ENCODE data around the gene NBL1. TPM values are rescaled to one million over a fixed set of nuclear protein-coding genes. Genes with fewer than 3 reads are reported as not detected.

NBL1 gene
- total RNA-seq, 2 donors from 2014 or later, result 53.0 to 63.7 TPM

DNA sequence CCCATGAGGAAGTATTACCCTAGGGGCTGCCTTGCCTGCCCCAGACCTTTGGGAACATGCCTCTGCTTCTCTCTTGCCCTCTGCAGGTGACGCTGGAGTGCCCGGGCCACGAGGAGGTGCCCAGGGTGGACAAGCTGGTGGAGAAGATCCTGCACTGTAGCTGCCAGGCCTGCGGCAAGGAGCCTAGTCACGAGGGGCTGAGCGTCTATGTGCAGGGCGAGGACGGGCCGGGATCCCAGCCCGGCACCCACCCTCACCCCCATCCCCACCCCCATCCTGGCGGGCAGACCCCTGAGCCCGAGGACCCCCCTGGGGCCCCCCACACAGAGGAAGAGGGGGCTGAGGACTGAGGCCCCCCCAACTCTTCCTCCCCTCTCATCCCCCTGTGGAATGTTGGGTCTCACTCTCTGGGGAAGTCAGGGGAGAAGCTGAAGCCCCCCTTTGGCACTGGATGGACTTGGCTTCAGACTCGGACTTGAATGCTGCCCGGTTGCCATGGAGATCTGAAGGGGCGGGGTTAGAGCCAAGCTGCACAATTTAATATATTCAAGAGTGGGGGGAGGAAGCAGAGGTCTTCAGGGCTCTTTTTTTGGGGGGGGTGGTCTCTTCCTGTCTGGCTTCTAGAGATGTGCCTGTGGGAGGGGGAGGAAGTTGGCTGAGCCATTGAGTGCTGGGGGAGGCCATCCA, 12.8 kb downstream of the NBL1 start:
- intact Hi-C loops (cut with DNase I), result loop anchor here (10.0 kb wide), 3 partner anchors 172 to 402 kb away; partner anchors contain the start of genes CAPZB (in 1 of the 2), EMC1 (in 1 of the 2) and MRTO4 (in 1 of the 2)
- ATAC-seq, result no peak
- DNase-seq, result no peak

DNA sequence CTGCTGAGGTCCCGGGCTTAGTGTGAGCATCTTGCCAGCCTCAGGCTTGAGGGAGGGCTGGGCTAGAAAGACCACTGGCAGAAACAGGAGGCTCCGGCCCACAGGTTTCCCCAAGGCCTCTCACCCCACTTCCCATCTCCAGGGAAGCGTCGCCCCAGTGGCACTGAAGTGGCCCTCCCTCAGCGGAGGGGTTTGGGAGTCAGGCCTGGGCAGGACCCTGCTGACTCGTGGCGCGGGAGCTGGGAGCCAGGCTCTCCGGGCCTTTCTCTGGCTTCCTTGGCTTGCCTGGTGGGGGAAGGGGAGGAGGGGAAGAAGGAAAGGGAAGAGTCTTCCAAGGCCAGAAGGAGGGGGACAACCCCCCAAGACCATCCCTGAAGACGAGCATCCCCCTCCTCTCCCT, 13.4 kb downstream of the NBL1 start:
- ATAC-seq, result no peak
- intact Hi-C loops (cut with DNase I), result loop anchor here (10.0 kb wide), 3 partner anchors 173 to 403 kb away; partner anchors contain the start of genes CAPZB (in 1 of the 2), EMC1 (in 1 of the 2) and MRTO4 (in 1 of the 2)
- no peak for DNase-seq

DNA sequence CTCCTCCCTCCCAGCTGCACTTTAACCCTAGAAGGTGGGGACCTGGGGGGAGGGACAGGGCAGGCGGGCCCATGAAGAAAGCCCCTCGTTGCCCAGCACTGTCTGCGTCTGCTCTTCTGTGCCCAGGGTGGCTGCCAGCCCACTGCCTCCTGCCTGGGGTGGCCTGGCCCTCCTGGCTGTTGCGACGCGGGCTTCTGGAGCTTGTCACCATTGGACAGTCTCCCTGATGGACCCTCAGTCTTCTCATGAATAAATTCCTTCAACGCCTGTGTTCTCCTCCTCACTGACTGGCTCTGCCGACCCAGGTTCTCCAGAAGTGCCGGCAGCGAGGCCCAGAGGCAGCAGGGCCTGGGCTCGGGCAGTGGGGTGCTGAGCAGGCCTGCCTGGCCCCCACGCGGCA, 14.1 kb downstream of the NBL1 start:
- no peak for DNase-seq
- intact Hi-C loops (cut with DNase I), result loop anchor here (10.0 kb wide), 3 partner anchors 173 to 403 kb away; partner anchors contain the start of genes CAPZB (in 1 of the 2), EMC1 (in 1 of the 2) and MRTO4 (in 1 of the 2)

GRCh38 chr1:19661721-19662228, 17.7 kb downstream of the NBL1 start:
- no peak for DNase-seq
- no peak for ATAC-seq
- intact Hi-C loops (cut with DNase I), result loop anchor here (2.0 to 5.0 kb wide), 2 partner anchors 41 to 43 kb away; no protein-coding TSS in a partner anchor

More for the DNA sequence above, 14.1 kb downstream of the NBL1 start:
- no peak for ATAC-seq

DNA sequence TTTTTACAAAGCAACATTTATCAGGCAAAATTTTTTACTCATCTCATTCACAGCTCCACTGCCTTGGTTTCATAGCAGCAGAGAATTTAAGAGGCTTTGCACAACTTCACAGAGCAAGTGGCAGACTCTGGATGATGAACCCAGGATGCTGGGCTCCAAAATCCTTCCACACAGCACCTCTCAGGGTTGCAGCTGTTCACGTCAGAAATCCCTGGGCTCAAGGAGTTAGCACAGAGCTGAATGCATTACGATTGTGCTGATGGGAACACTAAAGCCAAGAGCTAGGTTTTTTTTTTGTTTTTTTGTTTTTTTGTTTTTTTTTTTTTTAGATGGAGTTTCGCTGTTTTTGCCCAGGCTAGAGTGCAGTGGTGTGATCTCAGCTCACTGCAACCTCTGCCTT, 18.2 kb downstream of the NBL1 start:
- ATAC-seq (no peak), DNase-seq (no peak)
- intact Hi-C loops (cut with DNase I), result loop anchor here (2.0 to 5.0 kb wide), 2 partner anchors 40 to 42 kb away; no protein-coding TSS in a partner anchor

DNA sequence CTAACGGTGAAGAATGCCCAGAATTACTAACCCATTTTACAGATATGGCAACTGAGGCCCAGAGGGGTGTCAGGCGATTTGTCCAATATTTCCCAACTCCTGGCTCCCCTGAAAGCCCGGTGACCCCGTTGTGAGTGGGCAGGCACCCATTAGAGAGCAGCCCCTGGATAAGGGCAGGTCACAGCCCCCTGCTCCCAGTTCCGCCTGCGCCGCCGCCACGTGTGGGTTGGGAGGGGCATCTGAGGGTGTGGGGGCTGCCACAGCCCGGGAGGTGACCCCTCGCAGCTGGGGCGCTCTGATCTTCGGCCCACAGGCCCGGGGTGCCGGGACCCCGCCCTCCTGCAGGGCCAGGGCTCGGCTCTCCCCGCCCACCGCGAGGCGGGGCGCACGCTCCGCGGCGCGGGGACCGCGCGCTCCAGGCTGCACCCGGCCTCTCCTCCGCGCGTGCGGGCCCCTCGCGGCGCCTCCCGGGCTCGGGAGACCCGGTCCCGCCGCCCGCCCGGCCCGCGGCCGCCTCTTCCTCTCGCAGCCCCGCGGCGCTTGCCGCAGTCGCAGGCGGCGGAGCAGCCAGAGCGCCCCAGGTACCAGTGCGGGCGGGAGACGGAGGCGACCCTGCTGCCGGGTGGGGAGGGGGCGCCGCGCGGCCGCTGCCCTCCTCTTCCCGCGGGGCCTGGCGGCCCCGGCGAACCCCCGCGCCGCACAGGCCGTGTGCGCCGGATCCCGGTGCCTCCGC, 20.5 kb downstream of the NBL1 start, which contains the start of gene HTR6:
Gene HTR6, plus strand, starts transcription at position 423 of the 733 bp plus-strand sequence. CDS start 879 bp downstream, outside the sequence.
- no peak for ATAC-seq
- intact Hi-C loops (cut with DNase I), result loop anchor here in 1 of 2 donors (5.0 kb wide), 1 partner anchor 38 kb away; no protein-coding TSS in a partner anchor
- DNase-seq, result no peak

DNA sequence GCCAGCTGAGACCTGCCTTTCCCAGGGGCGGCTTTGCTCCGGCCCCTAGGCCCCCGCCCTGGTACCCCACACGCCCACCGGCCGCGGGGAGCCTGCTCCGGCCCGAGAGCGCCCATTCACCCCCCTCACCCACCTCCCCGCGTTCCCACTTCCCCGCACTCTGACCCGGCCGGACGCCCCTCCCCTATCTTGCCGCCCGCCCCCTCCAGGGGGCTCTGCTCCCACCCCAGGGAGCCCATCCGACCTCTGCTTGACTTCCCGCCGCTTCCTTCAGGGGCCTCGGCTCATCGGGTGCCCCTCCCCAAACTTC, 21.0 kb downstream of the NBL1 start:
- ATAC-seq (no peak), DNase-seq (no peak)
- intact Hi-C loops (cut with DNase I), result no loop called here

DNA sequence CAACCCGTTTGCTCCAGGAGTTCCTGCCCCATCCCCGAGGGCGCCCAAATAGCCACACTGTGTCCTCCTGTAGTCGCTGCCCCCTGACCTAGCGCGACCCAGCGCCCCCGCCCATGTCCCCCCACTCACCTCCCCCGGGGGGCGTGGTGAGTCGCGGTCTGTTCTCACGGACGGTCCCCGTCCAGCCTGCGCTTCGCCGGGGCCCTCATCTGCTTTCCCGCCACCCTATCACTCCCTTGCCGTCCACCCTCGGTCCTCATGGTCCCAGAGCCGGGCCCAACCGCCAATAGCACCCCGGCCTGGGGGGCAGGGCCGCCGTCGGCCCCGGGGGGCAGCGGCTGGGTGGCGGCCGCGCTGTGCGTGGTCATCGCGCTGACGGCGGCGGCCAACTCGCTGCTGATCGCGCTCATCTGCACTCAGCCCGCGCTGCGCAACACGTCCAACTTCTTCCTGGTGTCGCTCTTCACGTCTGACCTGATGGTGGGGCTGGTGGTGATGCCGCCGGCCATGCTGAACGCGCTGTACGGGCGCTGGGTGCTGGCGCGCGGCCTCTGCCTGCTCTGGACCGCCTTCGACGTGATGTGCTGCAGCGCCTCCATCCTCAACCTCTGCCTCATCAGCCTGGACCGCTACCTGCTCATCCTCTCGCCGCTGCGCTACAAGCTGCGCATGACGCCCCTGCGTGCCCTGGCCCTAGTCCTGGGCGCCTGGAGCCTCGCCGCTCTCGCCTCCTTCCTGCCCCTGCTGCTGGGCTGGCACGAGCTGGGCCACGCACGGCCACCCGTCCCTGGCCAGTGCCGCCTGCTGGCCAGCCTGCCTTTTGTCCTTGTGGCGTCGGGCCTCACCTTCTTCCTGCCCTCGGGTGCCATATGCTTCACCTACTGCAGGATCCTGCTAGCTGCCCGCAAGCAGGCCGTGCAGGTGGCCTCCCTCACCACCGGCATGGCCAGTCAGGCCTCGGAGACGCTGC, 21.7 kb downstream of the NBL1 start:
- intact Hi-C loops (cut with DNase I), result no loop called here
- no peak for DNase-seq
- ATAC-seq, result no peak

DNA sequence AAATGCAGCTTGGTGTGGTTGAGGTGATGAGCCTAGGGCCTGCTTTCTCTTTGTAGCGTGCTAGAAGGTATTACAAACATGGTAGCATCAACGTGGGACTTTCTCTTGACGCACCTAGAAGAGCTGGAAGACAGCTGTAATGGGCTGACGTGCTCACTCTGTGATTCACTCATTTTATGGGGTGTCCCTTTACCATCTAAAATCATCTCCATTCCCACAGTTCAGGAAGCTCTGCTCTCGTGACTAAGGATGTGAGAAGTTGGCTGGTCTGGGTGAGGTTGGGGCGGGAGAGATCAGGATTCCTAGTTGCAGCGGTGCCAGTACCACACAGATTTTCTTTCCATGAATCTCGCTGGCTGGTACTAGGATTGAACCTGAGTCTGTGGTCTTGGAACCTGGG, 24.8 kb downstream of the NBL1 start:
- intact Hi-C loops (cut with DNase I), result no loop called here
- no peak for ATAC-seq
- DNase-seq, result no peak

DNA sequence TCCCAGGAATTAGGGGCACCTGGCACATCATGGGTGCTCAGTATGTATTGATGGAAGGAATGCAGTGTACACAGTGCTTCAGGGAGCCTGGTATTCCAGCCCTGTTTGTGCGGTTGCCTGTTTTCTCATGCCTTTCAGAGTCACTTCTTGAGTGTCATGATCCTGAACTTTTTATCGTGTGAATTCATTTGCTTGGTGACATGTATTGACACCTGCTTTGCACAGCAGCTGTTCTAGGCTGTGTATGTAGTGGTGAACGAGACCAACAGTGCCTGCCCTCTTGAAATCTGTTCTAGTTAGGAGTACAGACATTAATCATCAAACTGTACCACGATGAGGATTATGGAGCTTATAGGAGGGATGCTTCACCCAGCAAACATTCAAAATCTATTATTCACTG, 26.7 kb downstream of the NBL1 start:
- ATAC-seq (no peak), DNase-seq (no peak)
- intact Hi-C loops (cut with DNase I), result no loop called here

DNA sequence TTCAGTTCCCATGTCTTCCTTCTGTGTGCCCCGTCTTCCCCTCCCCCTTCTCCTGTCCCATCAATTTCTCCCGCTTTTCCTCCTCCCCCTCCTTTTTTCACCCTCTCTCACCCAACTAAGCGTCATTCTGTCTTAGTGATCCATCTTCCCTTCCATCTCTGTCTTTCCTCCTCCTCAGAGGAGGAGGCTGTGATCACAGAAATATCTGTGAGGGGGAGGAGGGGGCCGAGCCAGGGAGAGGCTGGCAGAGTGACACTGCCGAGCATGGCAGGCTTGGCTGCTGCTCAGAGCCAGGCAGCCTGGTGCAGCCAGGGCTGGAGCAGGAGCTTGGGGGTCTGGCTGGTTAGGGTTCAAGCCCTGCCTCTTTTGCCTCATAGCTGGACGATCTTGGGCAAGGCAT, 28.1 kb downstream of the NBL1 start:
- ATAC-seq (no peak), DNase-seq (no peak)
- intact Hi-C loops (cut with DNase I), result no loop called here

GRCh38 chr1:19675797-19676196, 31.7 kb downstream of the NBL1 start:
- ATAC-seq (no peak), DNase-seq (no peak)
- intact Hi-C loops (cut with DNase I), result no loop called here

- intact Hi-C loops (cut with DNase I), result no loop called here
Measured at GRCh38 chr1:19676438-19676922, 32.4 kb downstream of the NBL1 start.

DNA sequence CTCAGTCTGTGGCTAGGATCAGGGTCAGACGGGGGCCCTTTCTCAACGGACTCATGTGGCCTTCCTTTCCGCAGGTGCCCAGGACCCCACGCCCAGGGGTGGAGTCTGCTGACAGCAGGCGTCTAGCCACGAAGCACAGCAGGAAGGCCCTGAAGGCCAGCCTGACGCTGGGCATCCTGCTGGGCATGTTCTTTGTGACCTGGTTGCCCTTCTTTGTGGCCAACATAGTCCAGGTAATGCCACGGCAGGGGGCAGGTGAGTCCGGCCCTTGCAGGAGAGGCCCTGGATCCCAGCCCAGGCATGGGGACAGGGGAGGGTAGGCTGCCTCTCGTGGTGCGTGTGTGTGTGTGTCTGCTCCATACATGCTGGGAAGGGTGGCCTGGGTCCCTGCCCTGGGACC, 34.4 kb downstream of the NBL1 start:
- intact Hi-C loops (cut with DNase I), result no loop called here
- DNase-seq (no peak), ATAC-seq (no peak)

More at GRCh38 chr1:19676438-19676922, 32.4 kb downstream of the NBL1 start:
- peak; percentile 83 for DNase-seq
- ATAC-seq, result peak; percentile 86 to 89

DNA sequence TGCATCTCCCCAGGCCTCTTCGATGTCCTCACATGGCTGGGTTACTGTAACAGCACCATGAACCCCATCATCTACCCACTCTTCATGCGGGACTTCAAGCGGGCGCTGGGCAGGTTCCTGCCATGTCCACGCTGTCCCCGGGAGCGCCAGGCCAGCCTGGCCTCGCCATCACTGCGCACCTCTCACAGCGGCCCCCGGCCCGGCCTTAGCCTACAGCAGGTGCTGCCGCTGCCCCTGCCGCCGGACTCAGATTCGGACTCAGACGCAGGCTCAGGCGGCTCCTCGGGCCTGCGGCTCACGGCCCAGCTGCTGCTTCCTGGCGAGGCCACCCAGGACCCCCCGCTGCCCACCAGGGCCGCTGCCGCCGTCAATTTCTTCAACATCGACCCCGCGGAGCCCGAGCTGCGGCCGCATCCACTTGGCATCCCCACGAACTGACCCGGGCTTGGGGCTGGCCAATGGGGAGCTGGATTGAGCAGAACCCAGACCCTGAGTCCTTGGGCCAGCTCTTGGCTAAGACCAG, 34.9 kb downstream of the NBL1 start:
- DNase-seq (no peak), ATAC-seq (no peak)
- intact Hi-C loops (cut with DNase I), result no loop called here

GRCh38 chr1:19679691-19680090, 35.6 kb downstream of the NBL1 start:
- ATAC-seq, result no peak
- no peak for DNase-seq
- intact Hi-C loops (cut with DNase I), result no loop called here

- DNase-seq (no peak), ATAC-seq (no peak)
- intact Hi-C loops (cut with DNase I), result no loop called here
Measured at GRCh38 chr1:19680644-19681043, 36.5 kb downstream of the NBL1 start.

DNA sequence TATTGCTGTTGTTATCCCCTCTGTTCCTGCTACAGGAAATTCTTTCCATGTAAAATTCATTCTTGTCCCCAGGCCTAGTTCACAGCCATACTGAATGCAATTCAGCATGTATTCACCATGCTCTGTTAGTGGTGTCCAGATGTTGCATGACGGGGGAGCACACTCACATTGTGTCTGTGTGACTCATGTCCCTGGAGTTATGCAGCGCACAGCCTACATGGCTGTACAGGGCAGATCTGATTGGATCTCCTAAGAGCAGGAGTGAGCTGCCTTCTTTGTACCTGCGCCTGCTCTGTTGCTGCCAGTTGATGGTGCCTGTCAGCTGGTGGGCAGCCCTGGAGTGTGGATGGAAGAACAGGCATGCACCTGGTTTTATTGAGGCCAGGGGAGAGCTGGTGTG, 38.1 kb downstream of the NBL1 start:
- no peak for DNase-seq

DNA sequence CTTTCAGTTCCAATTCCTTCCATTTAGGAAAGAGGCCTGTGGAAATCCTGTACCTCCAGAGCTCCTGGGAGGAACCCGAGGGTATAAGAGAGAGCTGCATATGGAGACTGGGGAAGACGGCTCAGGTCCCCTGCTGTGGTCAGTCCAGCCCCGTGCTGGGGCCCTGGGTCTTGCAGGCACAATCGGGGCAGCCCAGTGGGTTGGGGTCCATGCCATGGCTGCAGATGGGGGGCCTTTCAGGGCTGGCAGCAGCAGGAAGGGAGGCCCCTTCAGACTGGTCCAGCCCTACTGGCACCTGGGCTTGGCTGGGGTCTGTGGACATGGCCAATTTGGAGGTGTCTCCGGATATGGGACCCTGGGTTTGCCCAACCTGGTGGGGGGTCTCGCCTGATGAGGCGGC, 38.8 kb downstream of the NBL1 start:
- DNase-seq, result no peak
- intact Hi-C loops (cut with DNase I), result no loop called here
- no peak for ATAC-seq

More for the DNA sequence above, 38.1 kb downstream of the NBL1 start:
- ATAC-seq, result no peak
- intact Hi-C loops (cut with DNase I), result no loop called here

Measured in left cardiac atrium (tissue), 4 donors.